T-helper 17 cell (primary cell): ENCODE measurements around the gene S100A13. TPM values are rescaled to one million over a fixed set of nuclear protein-coding genes. Genes with fewer than 3 reads are reported as not detected.
"Not testable (repeated sequence)": the region's sequence is repeated elsewhere in the genome, so short reads cannot be mapped to it uniquely, and the experiment has no call there.

Source experiments
- ATAC-seq: fragments of 150-1000 bp; cut with Tn5 transposase; 2 replicates; pipeline ENCODE4 v1.10.0; 2021; ENCODE audit warnings: mild to moderate bottlenecking, moderate library complexity
- DNase-seq, 3 donors: peaks; one replicate each; pipeline versions ENCODE4 v3.0.0 to v3.0.0-alpha.2; 2020 to 2021
- H3K9me3 ChIP-seq: one replicate; pipeline ENCODE4 v1.7.0; 2013; ENCODE audit warnings: low read length, mild to moderate bottlenecking; ENCODE audit not compliant: control insufficient read depth, poor library complexity, severe bottlenecking
- H3K27ac Mint-ChIP-seq: one replicate; pipeline ENCODE4 v1.8.0; 2022; ENCODE audit warnings: mild to moderate bottlenecking, moderate library complexity, mixed read lengths
- H3K27me3 Mint-ChIP-seq: one replicate; pipeline ENCODE4 v1.8.0; 2022; ENCODE audit warnings: mixed read lengths
- H3K36me3 Mint-ChIP-seq: one replicate; pipeline ENCODE4 v1.8.0; 2022; ENCODE audit warnings: low read depth, mixed read lengths
- H3K4me1 Mint-ChIP-seq: one replicate; pipeline ENCODE4 v1.8.0; 2022; ENCODE audit warnings: mild to moderate bottlenecking, mixed read lengths
- H3K4me3 Mint-ChIP-seq: one replicate; pipeline ENCODE4 v1.8.0; 2022; ENCODE audit warnings: mild to moderate bottlenecking, moderate library complexity, mixed read lengths
- total RNA-seq, 4 donors: library from RNA in 2 of 4; stranded (reverse) in 2 of 4; gene quantifications; one replicate each; pipeline ENCODE4 v1.2.3 and lab custom pipeline; 2022 to 2026

The S100A13 gene
- total RNA-seq, 2 donors from 2014 or later, result 3.1 to 4.6 TPM

GRCh38 chr1:153577138-153577537, 50.2 kb downstream of the S100A13 start:
- Mint-ChIP-seq H3K4me1 (peaks cover 13% of the 10 kb centered on the region), H3K4me3 (no peak overlapping the region), H3K27me3 (peaks cover 22% of the 10 kb centered on the region), H3K36me3 (peaks cover 3% of the 10 kb centered on the region), H3K27ac (peak overlapping the region; percentile 54)
- DNase-seq, result no peak
- H3K9me3 ChIP-seq, result no peaks in the 10 kb centered on the region
- no peak for ATAC-seq

GRCh38 chr1:153575497-153575896, 51.8 kb downstream of the S100A13 start:
- not testable (repeated sequence) for DNase-seq, H3K4me3 Mint-ChIP-seq, ATAC-seq, H3K36me3 Mint-ChIP-seq, H3K27ac Mint-ChIP-seq, H3K9me3 ChIP-seq
- peaks cover 22% of the 10 kb centered on the region for H3K27me3 Mint-ChIP-seq
- H3K4me1 Mint-ChIP-seq, result peaks cover 15% of the 10 kb centered on the region

DNA sequence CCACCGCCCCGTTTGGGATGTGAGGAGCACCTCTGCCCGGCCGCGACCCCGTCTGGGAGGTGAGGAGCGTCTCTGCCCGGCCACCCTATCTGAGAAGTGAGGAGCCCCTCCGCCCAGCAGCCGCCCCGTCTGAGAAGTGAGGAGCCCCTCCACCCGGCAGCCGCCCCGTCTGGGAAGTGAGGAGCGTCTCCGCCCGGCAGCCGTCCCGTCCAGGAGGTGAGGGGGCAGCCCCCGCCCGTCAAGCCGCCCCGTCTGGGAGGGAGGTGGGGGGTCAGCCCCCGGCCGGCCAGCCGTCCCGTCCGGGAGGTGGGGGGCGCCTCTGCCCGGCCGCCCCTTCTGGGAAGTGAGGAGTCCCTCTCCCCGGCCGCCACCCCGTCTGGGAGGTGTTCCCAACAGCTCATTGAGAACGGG, 52.2 kb downstream of the S100A13 start:
- not testable (repeated sequence) for H3K36me3 Mint-ChIP-seq, H3K27ac Mint-ChIP-seq, DNase-seq, ATAC-seq, H3K4me3 Mint-ChIP-seq, H3K9me3 ChIP-seq
- Mint-ChIP-seq H3K27me3 (peaks cover 22% of the 10 kb centered on the region), H3K4me1 (peaks cover 16% of the 10 kb centered on the region)

- Mint-ChIP-seq H3K4me1 (peaks cover 22% of the 10 kb centered on the region), H3K4me3 (no peak overlapping the region), H3K27ac (peak overlapping the region; percentile 2), H3K27me3 (peaks cover 11% of the 10 kb centered on the region), H3K36me3 (peaks cover 3% of the 10 kb centered on the region)
- ATAC-seq, result no peak
- DNase-seq, result no peak
- H3K9me3 ChIP-seq, result no peaks in the 10 kb centered on the region
Observed at GRCh38 chr1:153573351-153573750, 54.0 kb downstream of the S100A13 start.

GRCh38 chr1:153572569-153573015, 54.7 kb downstream of the S100A13 start:
- Mint-ChIP-seq H3K27ac (peak overlapping the region; percentile 2), H3K4me1 (peaks cover 22% of the 10 kb centered on the region), H3K4me3 (no peak overlapping the region), H3K27me3 (peaks cover 3% of the 10 kb centered on the region), H3K36me3 (no peaks in the 10 kb centered on the region)
- peak in 2 of 3 donors; percentile 14 to 38 for DNase-seq
- peak; percentile 90 for ATAC-seq
- H3K9me3 ChIP-seq, result no peaks in the 10 kb centered on the region

DNA sequence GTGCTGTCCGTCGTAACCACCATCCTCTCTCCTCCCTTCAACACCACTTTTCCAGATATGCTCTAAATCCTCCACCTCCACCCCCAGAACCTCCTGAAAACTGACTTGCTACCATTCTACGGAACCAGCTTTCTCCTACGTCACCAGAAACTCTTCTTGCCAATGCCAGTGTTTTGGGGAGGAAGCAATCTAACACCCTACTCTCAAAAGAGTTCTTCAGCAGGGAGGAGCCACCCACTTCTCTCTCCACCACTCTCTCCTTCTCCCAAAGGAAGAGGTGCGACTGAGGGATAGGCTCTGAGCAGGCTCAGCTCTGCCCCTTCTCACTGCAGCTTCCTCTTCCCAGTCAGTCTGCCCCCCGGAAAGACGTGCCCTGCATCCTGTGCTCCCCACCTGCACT, 55.6 kb downstream of the S100A13 start:
- Mint-ChIP-seq H3K27ac (peak overlapping the region; percentile 8), H3K4me1 (peaks cover 26% of the 10 kb centered on the region), H3K36me3 (no peaks in the 10 kb centered on the region), H3K4me3 (no peak overlapping the region), H3K27me3 (no peaks in the 10 kb centered on the region)
- no peak for DNase-seq
- H3K9me3 ChIP-seq, result no peaks in the 10 kb centered on the region
- no peak for ATAC-seq

- H3K27ac Mint-ChIP-seq, result peak overlapping the region; percentile 6
- ATAC-seq (no peak), DNase-seq (no peak)
- H3K9me3 ChIP-seq, result no peaks in the 10 kb centered on the region
- H3K27me3 Mint-ChIP-seq, result no peaks in the 10 kb centered on the region
- H3K36me3 Mint-ChIP-seq, result no peaks in the 10 kb centered on the region
- no peak overlapping the region for H3K4me3 Mint-ChIP-seq
- H3K4me1 Mint-ChIP-seq, result peaks cover 31% of the 10 kb centered on the region
Observed at GRCh38 chr1:153570874-153571273, 56.4 kb downstream of the S100A13 start.

DNA sequence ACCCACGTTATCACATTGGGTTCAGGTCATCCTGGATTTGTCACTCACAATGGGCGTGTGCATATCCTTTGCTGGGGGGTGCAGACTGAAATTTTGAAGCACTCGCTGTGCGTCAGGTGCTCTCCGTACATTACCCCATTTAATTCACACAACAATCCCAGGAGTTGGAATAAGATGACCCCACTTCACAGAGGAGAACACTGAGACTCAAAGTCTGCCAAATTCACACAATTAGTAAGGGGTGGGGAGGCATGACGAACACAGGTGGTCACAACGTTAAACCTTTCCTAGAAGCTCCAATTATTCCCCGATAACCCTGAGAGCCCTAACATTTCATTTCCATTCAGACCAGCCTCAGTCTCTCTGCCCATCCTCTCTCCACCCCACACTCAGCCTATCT, 57.8 kb downstream of the S100A13 start:
- ATAC-seq, result no peak
- H3K9me3 ChIP-seq, result no peaks in the 10 kb centered on the region
- H3K4me3 Mint-ChIP-seq, result no peak overlapping the region
- H3K36me3 Mint-ChIP-seq, result no peaks in the 10 kb centered on the region
- peaks cover 34% of the 10 kb centered on the region for H3K4me1 Mint-ChIP-seq
- H3K27me3 Mint-ChIP-seq, result no peaks in the 10 kb centered on the region
- no peak overlapping the region for H3K27ac Mint-ChIP-seq
- no peak for DNase-seq

Other genes with a start within 250 kb of the S100A13 start
- 100 to 1,000 TPM in 1 of 2 donors, 1 to 10 TPM in 1; 4.6 to 110 TPM for gene S100A8, start 236.4 kb downstream of the S100A13 start, total RNA-seq
- gene S100A7A, start 211.0 kb downstream of the S100A13 start, total RNA-seq, result not detected
- not detected for gene S100A7, start 166.9 kb downstream of the S100A13 start, total RNA-seq
- gene S100A6, start 91.5 kb downstream of the S100A13 start, total RNA-seq, result 100 to 1,000 TPM; 303 to 331 TPM
- gene S100A5, start 86.6 kb downstream of the S100A13 start, total RNA-seq, result 1 to 10 TPM in 1 of 2 donors, not detected in 1; 1.1 TPM
- gene S100A4, start 81.7 kb downstream of the S100A13 start, total RNA-seq, result 1,000 to 10,000 TPM in 1 of 2 donors, 100 to 1,000 TPM in 1; 935 to 1,018 TPM
- not detected for gene S100A3, start 78.2 kb downstream of the S100A13 start, total RNA-seq
- under 1 TPM in 1 of 2 donors, not detected in 1; 0.52 TPM for gene S100A2, start 61.7 kb downstream of the S100A13 start, total RNA-seq
- gene S100A16, start 14.4 kb downstream of the S100A13 start, total RNA-seq, result not detected
- not detected for gene S100A14, start 11.2 kb downstream of the S100A13 start, total RNA-seq
- gene S100A1, start 929 bp upstream of the S100A13 start, total RNA-seq, result not detected
- gene CHTOP, start 6.6 kb upstream of the S100A13 start, total RNA-seq, result 10 to 100 TPM; 82.0 to 82.4 TPM
- gene SNAPIN, start 31.2 kb upstream of the S100A13 start, total RNA-seq, result 10 to 100 TPM; 17.6 to 18.2 TPM
- gene ILF2, start 43.5 kb upstream of the S100A13 start, total RNA-seq, result 100 to 1,000 TPM; 136 to 142 TPM
- not detected for gene NPR1, start 51.2 kb upstream of the S100A13 start, total RNA-seq
- 10 to 100 TPM; 33.6 to 47.6 TPM for gene INTS3, start 100.5 kb upstream of the S100A13 start, total RNA-seq
- gene SLC27A3, start 147.9 kb upstream of the S100A13 start, total RNA-seq, result 10 to 100 TPM in 1 of 2 donors, 1 to 10 TPM in 1; 7.4 to 10.0 TPM